Activated CD8-positive, alpha-beta memory T cell treated with anti-CD3 and anti-CD28 coated beads, Interleukin-2, amount 10 ng/mL, durations not matched to agents 7 days and 5 days (primary cell): ENCODE data around the gene DOCK9. TPM values are rescaled to one million over a fixed set of nuclear protein-coding genes. Genes with fewer than 3 reads are reported as not detected.

Experiments used
- ATAC-seq: fragments of 150-1000 bp; cut with Tn5 transposase; one replicate; pipeline ENCODE4 v1.10.0; 2021; ENCODE audit warnings: moderate library complexity
- CTCF ChIA-PET: fragments of 350-600 bp; sonication (Branson Sonifier 250); formaldehyde crosslinking; loops from one replicate; lab custom pipeline; 2021; ENCODE audit warnings: antibody characterized with exemption; lab: Charles Lee
- DNase-seq: peaks from one replicate; pipeline ENCODE4 v3.0.0-alpha.2; 2020
- H3K27ac Mint-ChIP-seq: one replicate; pipeline ENCODE4 v1.8.0; 2021; ENCODE audit warnings: mild to moderate bottlenecking, mixed read lengths
- H3K27me3 Mint-ChIP-seq: one replicate; pipeline ENCODE4 v1.8.0; 2021; ENCODE audit warnings: mixed read lengths
- H3K36me3 Mint-ChIP-seq: one replicate; pipeline ENCODE4 v1.8.0; 2021; ENCODE audit warnings: mild to moderate bottlenecking, mixed read lengths
- H3K4me1 Mint-ChIP-seq: one replicate; pipeline ENCODE4 v1.8.0; 2021; ENCODE audit warnings: mixed read lengths
- H3K4me3 Mint-ChIP-seq: one replicate; pipeline ENCODE4 v1.8.0; 2021; ENCODE audit warnings: mild to moderate bottlenecking, moderate library complexity, mixed read lengths
- H3K9me3 Mint-ChIP-seq: one replicate; pipeline ENCODE4 v1.8.0; 2022; ENCODE audit warnings: low read depth, mixed read lengths
- total RNA-seq, 2 experiments: library from RNA; stranded (reverse); gene quantifications; one replicate each; pipeline ENCODE4 v1.2.3, GENCODE V29; 2021

DOCK9 gene
- total RNA-seq, 2 experiments from 2014 or later = 37.5 to 79.9 TPM

GRCh38 chr13:98797456-98797855, 180.4 kb downstream of the DOCK9 start:
- peaks cover 3% of the 10 kb centered on the region for H3K4me1 Mint-ChIP-seq
- CTCF ChIA-PET = no interaction called here

DNA sequence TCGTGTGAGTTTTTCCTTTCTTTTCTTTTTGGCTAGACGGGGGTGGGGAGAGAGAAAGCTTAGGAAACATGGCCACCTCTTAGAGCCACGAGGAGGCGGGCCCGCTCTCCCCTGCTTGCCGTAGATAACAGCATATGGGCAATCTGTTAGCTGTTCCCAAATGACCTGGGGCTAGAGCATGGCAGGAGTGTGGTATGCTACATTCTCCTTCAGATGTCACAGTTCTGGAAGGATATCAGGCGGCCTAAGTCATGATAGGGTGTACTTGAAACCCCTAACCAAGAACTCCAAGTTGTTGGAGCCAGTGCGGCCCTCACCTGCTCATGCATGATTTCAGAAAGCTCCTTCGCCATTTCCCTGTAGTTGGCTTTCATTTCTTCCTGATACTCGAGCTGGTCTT, 181.1 kb downstream of the DOCK9 start:
- Mint-ChIP-seq H3K27me3 (no peaks in the 10 kb centered on the region), H3K36me3 (peaks cover 33% of the 10 kb centered on the region), H3K9me3 (no peaks in the 10 kb centered on the region), H3K4me3 (no peak overlapping the region), H3K27ac (no peak overlapping the region), H3K4me1 (peaks cover 3% of the 10 kb centered on the region)
- CTCF ChIA-PET = no interaction called here
- no peak for ATAC-seq
- no peak for DNase-seq

More at GRCh38 chr13:98797456-98797855, 180.4 kb downstream of the DOCK9 start:
- Mint-ChIP-seq H3K36me3 (peaks cover 27% of the 10 kb centered on the region), H3K27ac (no peak overlapping the region), H3K4me3 (no peak overlapping the region), H3K27me3 (no peaks in the 10 kb centered on the region), H3K9me3 (no peaks in the 10 kb centered on the region)
- no peak for ATAC-seq
- no peak for DNase-seq

DNA sequence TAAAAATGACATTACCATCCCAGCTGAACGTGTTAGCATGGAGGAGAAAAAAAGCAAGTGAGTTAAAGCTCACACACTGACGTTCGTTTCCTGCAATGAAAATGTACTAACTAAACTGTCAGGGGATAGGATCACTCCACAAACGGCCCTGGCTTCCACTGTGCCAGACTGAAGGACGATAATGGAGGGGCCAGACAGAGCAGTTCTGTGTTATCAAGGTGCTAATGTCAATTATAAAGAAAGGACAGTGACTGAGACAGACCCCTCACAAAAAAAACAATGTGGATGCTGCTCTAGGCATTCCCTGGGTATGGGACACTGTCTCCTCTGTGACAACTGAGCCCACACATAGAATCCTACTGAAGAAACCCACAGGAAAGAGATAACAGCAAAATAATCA, 181.7 kb downstream of the DOCK9 start:
- H3K36me3 Mint-ChIP-seq = peaks cover 34% of the 10 kb centered on the region
- no peak for ATAC-seq
- no peak overlapping the region for H3K4me3 Mint-ChIP-seq

DNA sequence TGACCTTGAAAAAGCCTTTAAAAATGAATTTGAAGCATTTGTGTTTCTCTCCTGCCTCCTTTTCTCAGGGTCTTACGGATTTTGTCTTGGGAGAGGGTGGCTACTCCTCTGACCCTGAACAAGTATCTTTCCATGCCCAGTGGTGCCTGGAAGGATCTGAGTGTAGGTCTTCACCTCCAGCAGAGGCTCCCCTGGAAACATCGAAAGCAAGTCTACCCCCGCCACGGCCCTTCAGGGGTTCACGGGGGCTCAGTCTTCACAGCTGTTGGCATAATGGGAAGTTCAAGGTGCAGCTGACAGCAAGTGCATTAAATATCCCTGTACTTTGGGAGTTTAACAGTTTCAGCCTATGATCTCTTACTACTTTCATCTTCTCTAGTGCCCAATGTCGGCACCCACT, 182.6 kb downstream of the DOCK9 start:
- DNase-seq (no peak), ATAC-seq (no peak)
- CTCF ChIA-PET = no interaction called here
- H3K9me3 Mint-ChIP-seq = no peaks in the 10 kb centered on the region
- H3K27me3 Mint-ChIP-seq = no peaks in the 10 kb centered on the region
- H3K4me1 Mint-ChIP-seq = peaks cover 3% of the 10 kb centered on the region
- H3K36me3 Mint-ChIP-seq = peaks cover 34% of the 10 kb centered on the region
- no peak overlapping the region for H3K4me3 Mint-ChIP-seq
- no peak overlapping the region for H3K27ac Mint-ChIP-seq

More for the DNA sequence above, 181.7 kb downstream of the DOCK9 start:
- Mint-ChIP-seq H3K27me3 (no peaks in the 10 kb centered on the region), H3K27ac (no peak overlapping the region), H3K4me1 (peaks cover 3% of the 10 kb centered on the region), H3K9me3 (no peaks in the 10 kb centered on the region)
- CTCF ChIA-PET = no interaction called here
- DNase-seq = no peak

GRCh38 chr13:98794498-98794897, 183.4 kb downstream of the DOCK9 start:
- H3K27me3 Mint-ChIP-seq = peaks cover 3% of the 10 kb centered on the region
- H3K36me3 Mint-ChIP-seq = peaks cover 34% of the 10 kb centered on the region
- DNase-seq = no peak
- no peak overlapping the region for H3K4me3 Mint-ChIP-seq
- no peak overlapping the region for H3K27ac Mint-ChIP-seq
- H3K9me3 Mint-ChIP-seq = no peaks in the 10 kb centered on the region
- no peak for ATAC-seq
- CTCF ChIA-PET = no interaction called here
- peaks cover 3% of the 10 kb centered on the region for H3K4me1 Mint-ChIP-seq

DNA sequence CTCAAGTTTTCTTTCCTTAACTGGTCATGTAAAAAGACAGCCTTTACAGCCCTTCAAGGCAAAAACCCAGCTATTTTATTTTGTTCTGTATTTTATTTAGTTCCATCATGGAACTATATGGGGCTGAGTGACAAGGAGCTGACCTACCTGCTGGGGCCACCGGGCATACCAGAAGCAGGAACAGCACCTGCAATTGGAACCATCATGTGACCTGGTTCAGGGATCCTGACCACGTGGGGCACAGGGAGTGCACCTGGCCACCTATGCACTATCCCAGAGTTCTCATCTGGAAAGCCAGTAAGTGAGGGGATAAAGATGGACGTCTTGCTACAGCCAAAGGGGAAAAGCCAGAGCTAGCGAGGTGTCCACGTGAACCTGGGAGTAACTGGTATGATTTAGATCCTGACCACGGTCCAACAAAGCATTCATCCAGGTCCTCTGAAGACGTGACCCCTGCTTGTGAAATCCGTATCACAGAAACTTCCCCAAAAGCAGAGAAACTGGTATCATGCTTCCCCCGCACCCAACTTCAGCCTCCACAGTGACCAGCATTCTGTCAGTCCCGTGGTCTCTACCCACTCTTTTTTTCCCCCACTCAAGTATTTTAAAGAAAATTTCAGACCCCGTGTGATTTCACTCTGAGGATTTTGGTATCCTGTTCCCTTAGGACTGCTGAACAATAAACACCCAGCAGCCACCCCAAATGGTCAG, 184.9 kb downstream of the DOCK9 start:
- ATAC-seq (no peak), DNase-seq (no peak)
- peaks cover 9% of the 10 kb centered on the region for H3K27me3 Mint-ChIP-seq
- no peak overlapping the region for H3K4me3 Mint-ChIP-seq
- H3K4me1 Mint-ChIP-seq = peaks cover 3% of the 10 kb centered on the region
- no peak overlapping the region for H3K27ac Mint-ChIP-seq
- peaks cover 32% of the 10 kb centered on the region for H3K36me3 Mint-ChIP-seq
- H3K9me3 Mint-ChIP-seq = no peaks in the 10 kb centered on the region
- CTCF ChIA-PET = interaction anchor here (1.5 kb wide), 1 partner anchor 11 kb away, joined by 3 read pairs; no protein-coding TSS in a partner anchor

DNA sequence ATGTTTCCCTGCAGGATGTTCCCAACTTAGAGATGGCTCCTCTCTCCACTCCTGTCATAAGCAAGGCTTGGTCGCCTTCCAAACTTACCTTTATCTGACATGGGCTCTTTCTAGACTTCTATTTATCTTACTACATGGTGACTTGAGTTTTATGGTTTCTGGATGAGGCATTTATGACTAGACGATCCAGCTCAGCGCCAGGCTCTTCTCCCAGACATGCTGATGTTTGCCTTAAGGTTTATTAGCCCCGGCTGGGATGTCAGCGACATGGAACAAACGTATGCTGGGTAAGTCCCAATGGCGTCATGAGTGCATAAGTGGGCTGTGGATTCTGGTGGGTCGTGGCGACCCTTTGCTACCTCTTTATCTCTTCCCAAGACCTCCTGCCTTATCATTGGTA, 185.5 kb downstream of the DOCK9 start:
- DNase-seq (no peak), ATAC-seq (no peak)
- peaks cover 31% of the 10 kb centered on the region for H3K36me3 Mint-ChIP-seq
- H3K27me3 Mint-ChIP-seq = peaks cover 15% of the 10 kb centered on the region
- H3K4me1 Mint-ChIP-seq = no peaks in the 10 kb centered on the region
- H3K4me3 Mint-ChIP-seq = no peak overlapping the region
- H3K27ac Mint-ChIP-seq = no peak overlapping the region
- H3K9me3 Mint-ChIP-seq = no peaks in the 10 kb centered on the region
- CTCF ChIA-PET = no interaction called here

- Mint-ChIP-seq H3K4me3 (no peak overlapping the region), H3K27ac (no peak overlapping the region), H3K4me1 (no peaks in the 10 kb centered on the region), H3K9me3 (no peaks in the 10 kb centered on the region), H3K27me3 (peaks cover 22% of the 10 kb centered on the region), H3K36me3 (peaks cover 25% of the 10 kb centered on the region)
- DNase-seq (no peak), ATAC-seq (no peak)
- CTCF ChIA-PET = no interaction called here
Observed at GRCh38 chr13:98791611-98792010, 186.3 kb downstream of the DOCK9 start.

GRCh38 chr13:98787996-98788395, 189.9 kb downstream of the DOCK9 start:
- Mint-ChIP-seq H3K4me1 (no peaks in the 10 kb centered on the region), H3K27me3 (peaks cover 29% of the 10 kb centered on the region), H3K27ac (no peak overlapping the region), H3K36me3 (peaks cover 9% of the 10 kb centered on the region), H3K9me3 (no peaks in the 10 kb centered on the region), H3K4me3 (no peak overlapping the region)
- ATAC-seq (no peak), DNase-seq (no peak)
- CTCF ChIA-PET = no interaction called here

- Mint-ChIP-seq H3K4me3 (no peak overlapping the region), H3K4me1 (no peaks in the 10 kb centered on the region), H3K36me3 (peaks cover 4% of the 10 kb centered on the region), H3K27me3 (peaks cover 34% of the 10 kb centered on the region), H3K9me3 (no peaks in the 10 kb centered on the region), H3K27ac (no peak overlapping the region)
- ATAC-seq (no peak), DNase-seq (no peak)
- CTCF ChIA-PET = no interaction called here
Observed at GRCh38 chr13:98787173-98787572, 190.7 kb downstream of the DOCK9 start.

GRCh38 chr13:98786023-98786422, 191.8 kb downstream of the DOCK9 start:
- no peaks in the 10 kb centered on the region for H3K36me3 Mint-ChIP-seq
- CTCF ChIA-PET = no interaction called here
- H3K27ac Mint-ChIP-seq = no peak overlapping the region
- H3K27me3 Mint-ChIP-seq = peaks cover 38% of the 10 kb centered on the region
- H3K9me3 Mint-ChIP-seq = no peaks in the 10 kb centered on the region
- no peak for ATAC-seq
- no peak for DNase-seq
- no peaks in the 10 kb centered on the region for H3K4me1 Mint-ChIP-seq
- no peak overlapping the region for H3K4me3 Mint-ChIP-seq

- H3K4me1 Mint-ChIP-seq = no peaks in the 10 kb centered on the region
- no peak for DNase-seq
- H3K4me3 Mint-ChIP-seq = no peak overlapping the region
- no peak for ATAC-seq
- no peaks in the 10 kb centered on the region for H3K9me3 Mint-ChIP-seq
- no peaks in the 10 kb centered on the region for H3K36me3 Mint-ChIP-seq
- CTCF ChIA-PET = no interaction called here
- no peak overlapping the region for H3K27ac Mint-ChIP-seq
- H3K27me3 Mint-ChIP-seq = peaks cover 38% of the 10 kb centered on the region
Observed at GRCh38 chr13:98785405-98785804, 192.5 kb downstream of the DOCK9 start.

GRCh38 chr13:98784666-98785065, 193.2 kb downstream of the DOCK9 start:
- DNase-seq (no peak), ATAC-seq (no peak)
- no peak overlapping the region for H3K4me3 Mint-ChIP-seq
- no peaks in the 10 kb centered on the region for H3K9me3 Mint-ChIP-seq
- peaks cover 36% of the 10 kb centered on the region for H3K27me3 Mint-ChIP-seq
- no peaks in the 10 kb centered on the region for H3K4me1 Mint-ChIP-seq
- no peaks in the 10 kb centered on the region for H3K36me3 Mint-ChIP-seq
- CTCF ChIA-PET = no interaction called here
- no peak overlapping the region for H3K27ac Mint-ChIP-seq

DNA sequence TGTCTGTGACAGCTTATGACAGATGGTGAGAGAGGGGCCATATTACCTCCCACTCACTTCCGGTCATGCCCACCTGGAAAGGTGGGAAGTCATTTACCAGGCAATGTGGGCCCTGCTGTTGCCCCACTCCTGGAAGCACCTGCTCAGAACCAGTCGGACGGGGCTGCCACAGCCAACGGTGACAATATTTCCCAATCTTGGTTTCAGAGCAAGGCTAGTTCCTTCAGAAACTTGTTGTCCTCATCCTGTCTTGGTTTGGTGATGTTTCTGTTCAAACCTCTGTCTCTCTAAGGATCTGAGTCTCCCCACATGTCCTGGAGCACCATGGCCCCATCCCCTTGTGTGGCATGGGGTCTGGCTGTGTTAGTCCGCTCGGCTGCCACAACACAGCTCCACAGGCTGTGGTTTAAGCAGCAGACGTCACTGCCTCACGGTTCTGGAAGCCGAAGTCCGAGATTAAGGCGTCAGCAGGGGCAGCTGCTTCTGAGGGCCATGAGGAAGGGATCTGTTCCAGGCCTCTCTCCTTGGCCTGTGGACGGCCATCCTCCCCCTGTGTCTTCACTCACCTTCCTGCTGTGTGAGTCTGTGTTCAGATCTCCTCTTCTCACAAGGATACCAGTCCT, 193.9 kb downstream of the DOCK9 start:
- ATAC-seq (no peak), DNase-seq (no peak)
- CTCF ChIA-PET = no interaction called here
- peaks cover 37% of the 10 kb centered on the region for H3K27me3 Mint-ChIP-seq
- no peaks in the 10 kb centered on the region for H3K9me3 Mint-ChIP-seq
- H3K27ac Mint-ChIP-seq = no peak overlapping the region
- no peaks in the 10 kb centered on the region for H3K36me3 Mint-ChIP-seq
- H3K4me1 Mint-ChIP-seq = no peaks in the 10 kb centered on the region
- H3K4me3 Mint-ChIP-seq = no peak overlapping the region
